ENCODE data around the gene AATK. TPM values are rescaled to one million over a fixed set of nuclear protein-coding genes. Genes with fewer than 3 reads are reported as not detected.

AATK gene
- total and polyA plus RNA-seq, 2 of the 13 experiments (the other 11 are each of a cell fraction or from before 2014, with no cell fraction given) = 2.9 to 8.4 TPM

- peak; percentile 66 for TF ChIP-seq JUND (CRISPR knock-in tag; IDR thresholded peaks at IDR 0.05)
- TF ChIP-seq CREB1 (IDR thresholded peaks at IDR 0.05) = no peak
- TF ChIP-seq CREB1 (CRISPR knock-in tag; IDR thresholded peaks at IDR 0.05) = no peak
- no peak for TF ChIP-seq KDM1A (CRISPR knock-in tag; IDR thresholded peaks at IDR 0.05)
- TF ChIP-seq TEAD3 (CRISPR knock-in tag; optimal IDR thresholded peaks at IDR 0.05; ENCODE audit: borderline replicate concordance) = peak; percentile 8
- TF ChIP-seq REST (IDR thresholded peaks at IDR 0.05; ENCODE audit: borderline replicate concordance in 1 of 2, low read depth in 1 of 2, low read length in 2 of 2) = 0 out of 4 replicates have a peak, but pooled peaks of 1 of the 2 experiments have one; percentile 11
- TF ChIP-seq RORA (CRISPR knock-in tag; IDR thresholded peaks at IDR 0.05) = no peak
- TF ChIP-seq RXRA (CRISPR knock-in tag; IDR thresholded peaks at IDR 0.05) = peak; percentile 70; the same call in 1 of the 2 replicates
- no peak for TF ChIP-seq ZNF280D (CRISPR knock-in tag; IDR thresholded peaks at IDR 0.05)
- TF ChIP-seq ZBTB8A (CRISPR knock-in tag; IDR thresholded peaks at IDR 0.05; ENCODE audit: borderline replicate concordance, low read depth) = no peak
- TF ChIP-seq ZNF616 (CRISPR knock-in tag; IDR thresholded peaks at IDR 0.05; ENCODE audit: low read depth) = peak; percentile 88
- TF ChIP-seq ZBTB4 (CRISPR knock-in tag; IDR thresholded peaks at IDR 0.05; ENCODE audit: borderline replicate concordance) = peak; percentile 63; the same call in 1 of the 2 replicates
- no peak for TF ChIP-seq ATF1 (CRISPR knock-in tag; IDR thresholded peaks at IDR 0.05)
- no peak for TF ChIP-seq ZNF276 (CRISPR knock-in tag; IDR thresholded peaks at IDR 0.05; ENCODE audit: low read depth)
- no peak for TF ChIP-seq ZBTB42 (CRISPR knock-in tag; IDR thresholded peaks at IDR 0.05)
- TF ChIP-seq MXI1 (IDR thresholded peaks at IDR 0.05; ENCODE audit: borderline replicate concordance, low read depth, low read length) = peak; percentile 50; the same call in 1 of the 3 replicates
- peak; percentile 79 for TF ChIP-seq CBFB (CRISPR knock-in tag; IDR thresholded peaks at IDR 0.05)
- TF ChIP-seq RFX5 (IDR thresholded peaks at IDR 0.05; ENCODE audit: low read depth, low read length) = peak; percentile 1; the same call in 1 of the 2 replicates
Measured at GRCh38 chr17:81165246-81166032, 582 bp downstream of the AATK start, which contains the start of gene PVALEF (continued).

Measured in HepG2 (cell line).